LNCaP clone FGC (cell line): ENCODE results near the gene ANKRD65.
"Not testable (repeated sequence)": the region's sequence is repeated elsewhere in the genome, so short reads cannot be mapped to it uniquely, and the experiment has no call there.

Experiments used
- DNase-seq: peaks from one replicate; pipeline ENCODE4 v3.0.0-alpha.2; 2011; ENCODE audit warnings: low read depth
- H3K4me3 ChIP-seq: 2 replicates; pipeline ENCODE4 v1.5.1; 2011; ENCODE audit warnings: mild to moderate bottlenecking, low read depth, low read length, control low read depth
- CTCF ChIP-seq: IDR thresholded peaks from 2 replicates; pipeline ENCODE4 v1.5.1; 2012; ENCODE audit warnings: mild to moderate bottlenecking; ENCODE audit not compliant: control insufficient read depth, insufficient read depth; ENCODE audit errors: extremely low read depth

The ANKRD65 gene

DNA sequence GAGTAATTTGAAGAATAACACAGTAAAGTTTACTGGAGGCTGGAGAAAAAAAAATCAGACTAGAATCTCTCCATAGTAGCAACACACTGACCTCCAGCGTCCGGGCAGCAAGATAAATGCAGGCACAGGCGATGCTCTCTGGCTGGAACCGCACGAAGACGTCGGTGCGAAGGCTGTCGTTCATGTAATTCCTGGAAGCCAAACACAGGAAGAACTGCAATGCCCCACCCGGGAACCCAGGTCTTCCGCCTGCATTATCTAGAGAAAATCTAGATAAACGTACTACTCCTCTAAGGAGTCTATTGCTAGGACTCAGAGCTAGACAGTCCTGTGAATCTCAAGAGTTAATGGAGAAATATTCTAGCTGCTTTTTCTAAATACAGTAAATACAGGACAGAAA lies 30.4 kb downstream of the ANKRD65 start:
- TF ChIP-seq CTCF, result no peak
- no peak overlapping the region for H3K4me3 ChIP-seq
- DNase-seq, result no peak

- DNase-seq, result no peak
- no peak overlapping the region for H3K4me3 ChIP-seq
- no peak for TF ChIP-seq CTCF
These were observed 33.0 kb downstream of the ANKRD65 start for GRCh38 chr1:1388078-1388472.

- no peak for TF ChIP-seq CTCF
- no peak for DNase-seq
- H3K4me3 ChIP-seq, result no peak overlapping the region
These were observed 33.7 kb downstream of the ANKRD65 start for GRCh38 chr1:1387098-1388077.

DNA sequence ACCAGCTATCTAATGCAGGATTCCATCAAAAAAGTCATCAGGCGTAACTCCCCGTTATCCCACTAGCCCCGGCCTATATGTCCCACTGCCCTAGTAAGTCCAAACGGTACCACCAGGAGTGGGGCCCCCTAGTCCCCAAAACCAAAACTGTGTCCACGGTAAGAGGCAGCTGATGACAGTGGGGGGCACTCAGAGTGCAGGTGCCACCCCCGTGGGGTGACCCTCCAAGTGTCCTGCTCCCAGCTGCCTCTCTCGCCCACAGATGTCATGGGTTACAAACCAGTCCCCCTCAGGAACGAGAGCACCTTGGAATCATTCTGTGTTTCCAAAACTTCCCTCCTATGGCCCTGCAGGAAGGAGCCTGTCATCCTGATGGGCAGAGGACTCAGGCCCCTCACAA lies 35.1 kb downstream of the ANKRD65 start:
- H3K4me3 ChIP-seq, result no peak overlapping the region
- TF ChIP-seq CTCF, result no peak
- no peak for DNase-seq

DNA sequence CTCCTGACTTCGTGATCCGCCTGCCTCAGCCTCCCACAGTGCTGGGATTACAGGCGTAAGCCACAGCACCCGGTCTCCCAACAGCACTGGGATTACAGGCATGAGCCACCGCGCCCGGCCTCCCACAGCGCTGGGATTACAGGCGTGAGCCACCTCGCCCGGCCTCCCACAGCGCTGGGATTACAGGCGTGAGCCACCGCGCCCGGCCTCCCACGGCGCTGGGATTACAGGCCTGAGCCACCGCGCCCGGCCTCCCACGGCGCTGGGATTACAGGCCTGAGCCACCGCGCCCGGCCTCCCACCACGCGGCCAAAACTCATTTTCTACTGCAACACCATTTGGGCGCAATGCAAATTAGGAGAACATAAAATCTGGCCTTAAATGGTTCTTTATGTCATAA lies 35.7 kb downstream of the ANKRD65 start:
- DNase-seq, H3K4me3 ChIP-seq: not testable (repeated sequence)

- no peak overlapping the region for H3K4me3 ChIP-seq
- no peak for TF ChIP-seq CTCF
- DNase-seq, result no peak
These were observed 39.8 kb downstream of the ANKRD65 start for GRCh38 chr1:1381294-1381693.

GRCh38 chr1:1380860-1381259 lies 40.2 kb downstream of the ANKRD65 start:
- H3K4me3 ChIP-seq, result no peak overlapping the region
- DNase-seq, result no peak
- no peak for TF ChIP-seq CTCF
